ENCODE measurements around the gene HTR6.

DNA sequence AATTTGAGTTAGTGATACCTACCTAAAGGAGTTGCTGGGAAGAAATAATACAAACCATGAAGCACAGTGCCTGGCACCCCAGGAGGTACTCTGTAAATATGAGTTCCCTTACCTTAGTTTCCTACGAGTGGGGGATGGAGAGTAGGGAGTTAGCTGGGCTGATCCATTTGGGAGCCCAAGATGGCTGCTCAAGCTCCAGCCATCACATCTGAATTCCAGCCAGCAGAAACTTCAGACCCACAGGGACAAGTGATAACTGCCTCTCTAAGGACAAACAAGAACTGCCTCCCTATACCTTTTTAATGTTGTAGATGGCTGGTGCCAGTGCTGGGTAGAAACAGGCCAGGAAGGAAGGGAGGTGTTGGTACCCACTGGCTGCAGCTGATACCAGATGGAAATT, 22.7 kb downstream of the HTR6 start:
- TF ChIP-seq CTCF (IDR thresholded peaks at IDR 0.05) (no peak), POLR2A (IDR thresholded peaks at IDR 0.05) (no peak)

All from suprapubic skin (tissue), 3 donors.